HG03460 (cell line): ENCODE measurements around the gene RSF1.
"Not testable (repeated sequence)": the region's sequence is repeated elsewhere in the genome, so short reads cannot be mapped to it uniquely, and the experiment has no call there.

Experiments used
- ATAC-seq: cut with Tn5 transposase; IDR thresholded peaks from one replicate; pipeline ENCODE4 v1.9.1; 2021; ENCODE audit not compliant: unreplicated experiment

Gene RSF1, protein sequence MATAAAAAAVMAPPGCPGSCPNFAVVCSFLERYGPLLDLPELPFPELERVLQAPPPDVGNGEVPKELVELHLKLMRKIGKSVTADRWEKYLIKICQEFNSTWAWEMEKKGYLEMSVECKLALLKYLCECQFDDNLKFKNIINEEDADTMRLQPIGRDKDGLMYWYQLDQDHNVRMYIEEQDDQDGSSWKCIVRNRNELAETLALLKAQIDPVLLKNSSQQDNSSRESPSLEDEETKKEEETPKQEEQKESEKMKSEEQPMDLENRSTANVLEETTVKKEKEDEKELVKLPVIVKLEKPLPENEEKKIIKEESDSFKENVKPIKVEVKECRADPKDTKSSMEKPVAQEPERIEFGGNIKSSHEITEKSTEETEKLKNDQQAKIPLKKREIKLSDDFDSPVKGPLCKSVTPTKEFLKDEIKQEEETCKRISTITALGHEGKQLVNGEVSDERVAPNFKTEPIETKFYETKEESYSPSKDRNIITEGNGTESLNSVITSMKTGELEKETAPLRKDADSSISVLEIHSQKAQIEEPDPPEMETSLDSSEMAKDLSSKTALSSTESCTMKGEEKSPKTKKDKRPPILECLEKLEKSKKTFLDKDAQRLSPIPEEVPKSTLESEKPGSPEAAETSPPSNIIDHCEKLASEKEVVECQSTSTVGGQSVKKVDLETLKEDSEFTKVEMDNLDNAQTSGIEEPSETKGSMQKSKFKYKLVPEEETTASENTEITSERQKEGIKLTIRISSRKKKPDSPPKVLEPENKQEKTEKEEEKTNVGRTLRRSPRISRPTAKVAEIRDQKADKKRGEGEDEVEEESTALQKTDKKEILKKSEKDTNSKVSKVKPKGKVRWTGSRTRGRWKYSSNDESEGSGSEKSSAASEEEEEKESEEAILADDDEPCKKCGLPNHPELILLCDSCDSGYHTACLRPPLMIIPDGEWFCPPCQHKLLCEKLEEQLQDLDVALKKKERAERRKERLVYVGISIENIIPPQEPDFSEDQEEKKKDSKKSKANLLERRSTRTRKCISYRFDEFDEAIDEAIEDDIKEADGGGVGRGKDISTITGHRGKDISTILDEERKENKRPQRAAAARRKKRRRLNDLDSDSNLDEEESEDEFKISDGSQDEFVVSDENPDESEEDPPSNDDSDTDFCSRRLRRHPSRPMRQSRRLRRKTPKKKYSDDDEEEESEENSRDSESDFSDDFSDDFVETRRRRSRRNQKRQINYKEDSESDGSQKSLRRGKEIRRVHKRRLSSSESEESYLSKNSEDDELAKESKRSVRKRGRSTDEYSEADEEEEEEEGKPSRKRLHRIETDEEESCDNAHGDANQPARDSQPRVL (N-terminal part only)

DNA sequence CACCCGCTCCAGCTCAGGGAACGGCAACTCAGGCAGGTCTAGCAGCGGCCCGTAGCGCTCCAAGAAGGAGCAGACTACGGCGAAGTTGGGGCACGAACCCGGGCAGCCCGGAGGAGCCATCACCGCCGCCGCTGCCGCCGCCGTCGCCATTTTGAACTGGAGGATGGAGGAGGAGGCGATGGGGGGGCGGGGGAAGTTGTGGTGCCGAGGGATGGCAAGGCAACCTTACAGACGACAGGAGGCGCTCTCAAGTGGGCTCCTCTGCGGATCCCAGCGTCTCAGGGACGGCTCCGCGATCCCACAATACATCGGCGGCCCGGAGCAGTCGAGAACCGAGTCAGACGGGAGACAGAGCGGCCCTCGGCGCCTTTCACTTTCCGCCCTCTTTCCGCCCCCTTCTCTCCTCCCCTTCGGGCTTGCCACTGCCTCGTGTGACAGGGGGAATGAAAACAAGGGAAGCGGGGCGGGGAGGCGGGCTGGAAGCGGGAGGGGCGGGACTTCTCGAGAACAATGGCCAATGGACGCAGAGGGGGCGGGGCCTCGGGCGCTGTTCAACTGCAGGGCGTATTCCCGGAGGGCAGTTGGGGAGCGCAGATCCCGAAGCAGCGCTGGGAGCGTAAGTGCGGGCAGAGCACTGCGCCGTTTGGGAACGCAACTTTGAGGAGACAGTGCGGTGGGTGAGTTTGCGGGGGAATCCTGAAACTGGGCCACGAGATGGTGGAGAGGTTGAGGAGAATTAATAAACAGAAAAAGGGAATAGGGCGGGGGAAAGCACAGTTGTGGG, at the start of gene RSF1, which contains the start of gene AAMDC:
Gene RSF1 (minus strand): TSS at position 158 of the 784 bp plus-strand sequence. CDS start 8 bp downstream, at position 150.
Gene AAMDC (plus strand): TSS at position 580 of the 784 bp plus-strand sequence. CDS start 21,353 bp downstream, outside the sequence.
- peak; percentile 76 for ATAC-seq

DNA sequence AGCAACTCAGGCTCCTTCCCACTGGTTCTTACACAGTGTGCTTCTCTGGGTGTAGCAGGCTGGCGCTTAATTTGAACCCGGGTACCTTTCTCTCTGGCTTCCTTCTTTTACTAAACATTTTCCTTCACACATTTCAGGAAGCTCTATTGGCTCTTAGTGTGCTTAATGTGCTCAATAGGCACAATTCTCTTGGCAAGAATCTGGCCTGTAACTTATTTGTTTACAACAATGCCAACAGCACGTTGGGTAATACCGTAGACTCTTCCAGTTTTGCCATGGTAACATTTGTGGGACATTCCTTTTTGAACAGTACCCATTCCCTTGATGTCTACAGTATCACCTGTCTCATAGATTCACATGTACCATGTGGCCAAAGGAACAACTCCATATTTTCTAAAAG, 48.2 kb upstream of the RSF1 start:
- ATAC-seq = no peak

DNA sequence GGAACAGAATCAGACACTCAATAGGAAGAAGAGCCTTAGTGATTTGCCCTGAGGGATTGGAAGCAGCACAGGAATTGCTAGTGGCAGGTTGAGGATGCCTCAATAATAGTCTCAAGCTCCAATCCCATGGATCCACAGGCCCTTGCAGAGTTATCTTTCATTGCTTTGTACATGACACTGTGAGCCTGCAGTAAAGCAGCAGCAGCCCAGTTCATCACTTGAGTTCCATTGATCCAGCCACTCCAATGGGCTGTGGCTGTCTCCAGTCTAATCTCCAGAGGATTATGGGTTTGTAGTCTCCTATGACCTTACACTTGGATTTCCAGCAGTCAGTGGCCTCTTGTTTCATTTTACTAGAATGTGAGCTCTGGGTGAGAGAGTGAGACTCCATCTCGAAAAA, 45.8 kb upstream of the RSF1 start:
- no peak for ATAC-seq

DNA sequence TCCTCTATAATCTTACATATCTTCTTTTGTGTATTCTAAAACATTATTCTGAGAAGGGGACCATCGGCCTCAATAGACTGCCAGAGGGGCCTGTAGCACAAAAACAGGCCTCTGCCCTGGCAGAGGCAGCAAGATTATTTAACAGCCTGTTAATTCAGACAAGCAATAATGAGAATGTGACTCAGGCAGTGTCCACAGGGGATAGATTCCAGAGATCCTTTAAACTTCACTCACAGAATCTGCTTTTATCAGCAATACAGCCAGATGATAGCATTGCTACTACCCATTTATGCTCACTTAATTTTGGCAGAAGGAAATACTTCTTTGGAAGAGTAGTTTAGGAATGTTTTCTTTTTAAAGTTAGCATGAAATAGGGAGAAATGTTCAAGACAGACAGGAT, 45.3 kb upstream of the RSF1 start:
- ATAC-seq = no peak

DNA sequence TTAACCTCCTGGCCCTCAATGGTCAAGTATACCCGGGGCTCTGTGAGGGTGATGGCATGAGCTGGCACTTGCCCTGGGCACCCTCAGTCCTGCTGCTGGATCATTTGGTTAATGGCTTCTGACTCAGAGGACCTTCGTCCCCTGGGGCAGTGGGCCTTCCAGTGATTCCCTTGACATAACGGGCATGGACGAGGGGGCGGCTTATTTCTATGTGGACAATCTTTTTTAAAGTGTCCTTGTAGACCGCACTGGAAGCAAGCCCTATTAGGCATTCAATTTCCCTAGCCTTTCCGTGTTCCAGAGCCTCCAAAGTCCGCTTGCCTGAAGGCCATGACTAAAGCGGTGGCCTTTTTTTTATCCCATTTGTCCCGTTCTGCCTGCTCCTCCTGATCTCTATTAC, 40.9 kb upstream of the RSF1 start:
- ATAC-seq = not testable (repeated sequence)

DNA sequence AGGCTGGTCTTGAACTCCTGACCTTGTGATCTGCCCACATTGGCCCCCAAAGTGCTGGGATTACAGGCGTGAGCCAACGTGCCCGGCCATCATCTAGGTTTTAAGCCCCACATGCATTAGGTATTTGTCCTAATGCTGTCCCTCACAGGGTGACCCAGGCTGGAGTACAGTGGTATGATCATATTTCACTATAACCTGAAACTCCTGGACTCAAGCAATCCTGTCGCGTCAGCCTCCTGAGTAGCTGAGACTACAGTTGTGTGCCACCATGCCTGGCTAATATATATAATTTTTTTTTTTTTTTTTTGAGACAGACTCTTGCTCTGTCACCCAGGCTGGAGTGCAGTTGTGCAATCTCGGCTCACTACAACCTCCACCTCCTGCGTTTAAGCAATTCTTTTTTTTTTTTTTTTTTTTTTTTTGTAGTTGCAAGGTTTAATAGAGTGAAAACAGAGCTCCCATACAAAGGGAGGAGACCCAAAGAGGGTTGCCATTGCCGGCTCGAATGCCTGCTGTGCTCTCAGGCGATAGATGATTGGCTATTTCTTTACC, 37.5 kb upstream of the RSF1 start:
- ATAC-seq = not testable (repeated sequence)

DNA sequence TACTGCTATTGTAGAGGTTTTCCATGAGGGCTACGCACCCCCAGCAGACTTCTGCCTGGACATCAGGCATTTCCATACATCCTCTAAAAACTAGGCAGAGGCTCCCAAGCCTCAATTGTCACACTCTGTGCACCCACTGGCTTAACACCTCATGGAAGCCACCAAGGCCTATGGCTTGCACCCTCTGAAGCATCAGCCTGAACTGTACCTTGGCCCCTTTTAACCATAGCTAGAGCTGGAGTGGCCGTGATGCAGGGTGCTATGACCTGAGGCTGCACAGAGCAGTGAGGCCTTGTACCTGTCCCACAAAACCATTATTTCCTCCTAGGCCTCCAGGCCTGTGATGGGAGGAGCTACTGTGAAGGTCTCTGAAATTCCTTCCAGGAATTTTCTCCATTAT, 34.3 kb upstream of the RSF1 start:
- ATAC-seq = no peak

DNA sequence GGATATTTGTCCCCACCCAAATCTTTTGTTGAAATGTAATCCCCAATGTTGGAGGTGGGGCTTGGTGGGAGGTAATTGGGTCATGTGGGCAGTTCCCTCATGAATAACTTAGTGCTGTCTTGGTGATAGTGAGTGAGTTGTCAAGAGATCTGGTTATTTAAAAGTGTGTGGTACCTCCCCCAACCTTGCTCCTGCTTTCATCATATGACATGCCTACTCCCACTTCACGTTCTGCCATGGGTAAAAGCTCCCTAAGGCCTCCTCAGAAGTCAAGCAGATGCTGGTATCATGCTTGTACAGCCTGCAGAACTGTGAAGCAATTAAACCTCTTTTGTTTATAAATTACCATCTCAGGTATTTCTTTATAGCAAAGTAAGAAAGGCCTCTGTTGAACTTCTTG, 31.0 kb upstream of the RSF1 start:
- ATAC-seq = no peak

DNA sequence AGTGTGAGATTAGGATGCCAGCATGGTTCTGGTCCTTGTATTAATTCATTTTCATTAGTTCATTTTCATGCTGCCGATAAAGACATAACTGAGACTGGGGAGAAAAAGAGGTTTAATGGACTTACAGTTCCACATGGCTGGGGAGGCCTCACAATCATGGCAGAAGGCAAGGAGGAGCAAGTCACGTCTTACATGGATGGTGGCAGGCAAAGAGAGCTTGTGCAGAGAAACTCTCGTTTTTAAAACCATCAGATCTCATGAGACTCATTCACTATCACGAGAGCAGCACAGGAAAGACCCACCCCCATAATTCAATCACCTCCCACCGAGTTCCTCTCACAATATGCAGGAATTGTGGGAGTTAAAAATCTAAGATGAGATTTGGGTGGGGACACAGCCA, 23.2 kb upstream of the RSF1 start:
- not testable (repeated sequence) for ATAC-seq

DNA sequence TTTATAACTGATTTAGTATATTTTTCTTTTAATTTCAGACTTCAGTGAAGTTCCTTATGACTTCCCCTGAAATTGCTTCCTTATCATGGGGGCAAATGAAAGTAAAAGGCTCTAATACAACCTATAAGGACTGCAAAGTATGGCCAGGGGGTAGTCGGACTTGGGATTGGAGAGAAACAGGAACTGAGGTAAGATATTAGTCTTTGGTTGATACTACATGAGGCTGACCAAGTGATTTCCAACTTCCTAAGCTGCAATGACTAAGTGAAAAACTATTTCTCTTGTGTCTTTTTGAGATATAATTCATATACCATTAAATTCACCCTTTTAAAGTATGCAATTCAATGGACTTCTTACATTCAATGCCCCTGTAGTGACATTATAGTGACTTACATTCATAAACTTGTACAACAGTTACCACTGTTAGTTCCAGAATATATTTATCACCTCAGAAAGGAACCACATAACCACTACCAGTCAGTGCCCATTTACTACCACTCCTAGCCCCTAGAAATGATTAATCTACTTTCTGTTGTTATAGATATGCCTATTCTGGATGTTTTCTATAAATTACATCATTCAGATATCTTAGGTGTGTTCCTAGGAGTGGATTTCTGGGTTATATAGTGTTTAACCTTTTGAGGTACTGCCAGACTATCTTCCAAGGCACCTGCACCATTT, 22.1 kb upstream of the RSF1 start:
- ATAC-seq = no peak

DNA sequence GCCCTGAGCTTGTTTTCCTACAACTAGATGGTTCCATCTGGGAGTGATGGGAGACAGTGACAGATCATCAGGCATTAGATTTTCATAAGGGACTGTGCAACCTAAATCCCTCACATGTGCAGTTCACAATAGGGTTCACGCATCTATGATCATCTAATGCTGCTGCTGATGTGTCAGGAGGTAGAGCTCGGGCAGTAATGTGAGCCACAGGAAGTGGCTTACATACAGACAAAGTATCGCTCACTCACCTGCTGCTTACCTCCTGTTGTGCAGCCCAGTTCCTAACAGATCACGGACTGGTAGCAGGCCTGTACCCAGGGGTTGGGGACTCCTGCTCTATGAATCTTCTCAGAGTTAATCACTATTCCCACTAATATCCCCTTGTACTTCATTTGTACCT, 12.8 kb upstream of the RSF1 start:
- no peak for ATAC-seq

DNA sequence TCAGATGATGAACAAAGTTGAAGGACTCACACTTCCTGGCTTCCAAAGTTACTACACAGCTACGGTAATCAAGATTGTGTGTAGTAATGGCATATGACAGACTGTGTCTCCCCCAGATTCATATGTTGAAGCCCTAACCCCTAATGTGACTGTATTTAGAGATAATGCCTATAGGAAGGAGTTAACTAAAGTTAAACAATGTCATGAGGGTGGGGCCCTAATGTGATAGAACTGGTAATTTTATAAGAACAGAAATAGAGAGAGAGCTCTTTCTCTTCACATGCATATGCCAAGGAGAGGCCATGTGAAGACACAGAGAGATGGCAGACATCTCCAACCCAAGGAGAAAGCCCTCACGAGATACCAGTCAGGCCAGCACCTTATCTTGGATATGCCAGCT, 8.4 kb upstream of the RSF1 start:
- no peak for ATAC-seq

DNA sequence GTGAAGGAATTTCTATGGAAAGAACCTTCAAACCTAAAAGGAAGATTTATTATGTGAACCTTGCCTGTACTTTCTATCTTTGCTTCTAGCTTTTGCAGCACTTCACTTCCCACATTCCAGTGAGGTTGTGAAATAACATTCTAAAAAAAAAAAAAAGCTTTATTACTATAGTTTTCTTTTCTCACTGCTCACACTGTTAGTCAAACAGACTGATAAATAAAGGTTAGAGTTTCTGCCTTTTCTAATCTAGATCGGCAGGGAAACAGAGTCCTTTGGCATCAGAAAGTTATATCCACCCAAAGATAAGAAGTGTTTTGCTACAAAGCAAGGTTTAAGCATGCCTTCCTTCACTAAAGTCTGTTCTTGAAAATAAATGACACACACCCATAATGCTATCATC, 3.3 kb upstream of the RSF1 start:
- no peak for ATAC-seq

DNA sequence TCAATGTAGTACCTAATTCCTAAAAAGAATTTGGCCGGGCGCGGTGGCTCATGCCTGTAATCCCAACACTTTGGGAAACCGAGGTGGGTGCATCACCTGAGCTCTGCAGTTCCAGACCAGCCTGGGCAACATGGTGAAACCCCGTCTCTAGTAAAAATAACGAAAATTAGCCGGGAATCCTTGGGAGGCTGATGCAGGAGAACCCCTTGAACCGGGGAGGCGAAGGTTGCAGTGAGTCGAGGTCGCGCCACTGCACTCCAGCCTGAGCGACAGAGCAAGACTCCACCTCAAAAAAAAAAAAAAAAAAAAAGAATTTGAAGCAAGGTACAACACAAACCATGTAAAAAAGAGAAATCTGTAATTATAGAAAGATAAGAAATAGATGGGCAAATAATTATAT, 1.6 kb upstream of the RSF1 start:
- not testable (repeated sequence) for ATAC-seq

DNA sequence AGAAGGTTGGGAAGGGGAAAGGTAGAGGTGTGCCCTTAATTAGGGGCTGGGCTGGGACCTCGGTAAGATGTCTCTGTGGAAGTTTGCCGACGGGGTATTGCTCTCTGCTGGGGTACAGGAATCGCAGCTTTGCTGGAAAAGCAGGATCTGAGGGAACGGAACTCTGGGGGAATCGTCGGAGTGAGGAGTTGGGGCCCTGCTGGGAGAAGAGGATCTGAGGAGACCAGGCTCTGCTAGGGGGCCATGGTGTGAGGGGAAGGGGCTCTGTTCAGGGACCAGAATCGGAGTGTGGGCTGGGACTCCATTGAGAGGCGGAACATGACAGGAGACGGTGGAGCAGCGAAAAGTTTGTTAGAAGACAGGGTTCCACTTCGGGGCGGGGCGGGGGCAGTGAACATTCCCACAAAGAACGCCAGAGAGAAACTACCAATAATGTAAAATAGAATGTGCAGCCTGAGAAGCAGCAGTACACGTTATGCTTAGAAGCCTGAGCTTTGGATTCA, 878 bp upstream of the RSF1 start:
- no peak for ATAC-seq

DNA sequence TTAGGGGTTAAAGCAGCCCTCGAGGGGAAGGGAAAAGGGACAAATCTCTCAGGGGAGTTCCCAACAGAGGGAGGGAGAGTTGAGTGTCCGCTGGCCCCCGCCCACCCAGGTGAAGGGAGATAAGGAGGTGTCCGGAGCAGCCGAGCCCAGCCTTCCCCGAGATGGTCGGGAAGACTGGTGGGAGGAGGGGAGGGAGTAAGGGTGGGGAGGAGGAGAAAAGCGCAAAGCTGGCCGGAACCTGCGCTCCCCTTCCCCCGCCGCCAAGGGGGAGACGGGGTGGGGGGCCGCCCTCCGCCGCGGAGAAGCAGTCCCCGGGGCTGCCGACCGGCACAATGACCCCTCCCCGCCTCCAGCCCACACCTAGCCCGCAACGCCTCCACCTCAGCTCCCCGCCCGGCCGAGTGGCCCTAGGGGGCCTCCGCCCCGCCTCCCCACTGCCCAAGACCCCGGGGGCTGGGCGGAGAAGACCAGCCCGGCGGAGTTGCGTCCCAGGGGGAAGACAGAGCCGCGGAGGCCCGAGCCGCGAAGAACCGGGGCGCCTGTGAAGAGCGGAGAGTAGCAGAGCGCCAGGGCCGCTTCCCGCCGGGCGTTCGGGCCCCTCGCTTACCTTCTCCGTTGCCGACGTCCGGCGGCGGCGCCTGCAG, 479 bp downstream of the RSF1 start:
- ATAC-seq = peak; percentile 11

DNA sequence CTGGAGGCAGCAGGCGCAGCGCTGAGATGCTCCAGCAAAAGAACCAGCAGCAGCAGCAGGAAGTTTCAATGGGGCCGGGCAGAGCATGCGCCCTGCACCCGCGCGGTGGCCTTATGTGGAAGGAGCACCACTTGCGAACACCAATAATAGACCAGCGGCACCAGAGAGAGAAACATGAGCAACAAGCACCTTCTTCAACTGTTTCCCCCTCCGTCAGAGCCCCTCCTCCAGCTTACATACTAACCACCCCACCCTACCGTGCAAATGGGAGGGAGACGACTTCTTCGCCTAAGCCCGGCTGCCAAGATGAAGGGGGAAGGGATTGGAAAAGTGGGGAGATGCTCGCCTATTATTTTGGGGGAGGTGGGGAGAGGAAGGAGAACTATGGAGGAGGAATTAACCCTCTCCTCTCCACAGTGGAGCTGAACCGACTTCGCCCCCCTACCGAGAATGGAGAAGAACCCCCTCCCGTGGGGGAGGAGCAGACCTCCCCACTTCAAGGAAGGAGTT, 1.1 kb downstream of the RSF1 start:
- peak; percentile 44 for ATAC-seq

DNA sequence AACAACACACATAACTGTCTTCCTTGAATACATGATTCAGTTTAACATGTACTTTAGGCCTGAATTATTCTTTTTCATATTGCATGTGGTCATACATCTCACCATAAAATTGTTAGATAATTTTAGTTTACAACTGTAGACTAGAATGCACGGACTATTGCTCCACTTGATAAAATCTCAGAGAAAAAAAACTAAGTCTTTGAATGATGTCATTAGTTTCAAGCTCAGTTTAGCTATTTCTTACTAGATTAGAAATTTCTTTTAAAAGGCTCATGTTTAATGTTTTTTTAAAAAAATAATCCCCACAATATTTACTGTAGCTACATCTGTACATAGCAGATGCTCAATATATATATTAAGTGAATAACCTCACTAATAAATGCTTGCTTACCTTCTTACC, 5.1 kb downstream of the RSF1 start:
- ATAC-seq = no peak
